ENCODE measurements around the gene AP4M1. TPM values are rescaled to one million over a fixed set of nuclear protein-coding genes. Genes with fewer than 3 reads are reported as not detected.

Gene AP4M1
- total and polyA plus RNA-seq, 9 of the 15 experiments (the other 6 are each of a cell fraction or from before 2014, with no cell fraction given): 1.3 to 30.9 (median 14.1) TPM

DNA sequence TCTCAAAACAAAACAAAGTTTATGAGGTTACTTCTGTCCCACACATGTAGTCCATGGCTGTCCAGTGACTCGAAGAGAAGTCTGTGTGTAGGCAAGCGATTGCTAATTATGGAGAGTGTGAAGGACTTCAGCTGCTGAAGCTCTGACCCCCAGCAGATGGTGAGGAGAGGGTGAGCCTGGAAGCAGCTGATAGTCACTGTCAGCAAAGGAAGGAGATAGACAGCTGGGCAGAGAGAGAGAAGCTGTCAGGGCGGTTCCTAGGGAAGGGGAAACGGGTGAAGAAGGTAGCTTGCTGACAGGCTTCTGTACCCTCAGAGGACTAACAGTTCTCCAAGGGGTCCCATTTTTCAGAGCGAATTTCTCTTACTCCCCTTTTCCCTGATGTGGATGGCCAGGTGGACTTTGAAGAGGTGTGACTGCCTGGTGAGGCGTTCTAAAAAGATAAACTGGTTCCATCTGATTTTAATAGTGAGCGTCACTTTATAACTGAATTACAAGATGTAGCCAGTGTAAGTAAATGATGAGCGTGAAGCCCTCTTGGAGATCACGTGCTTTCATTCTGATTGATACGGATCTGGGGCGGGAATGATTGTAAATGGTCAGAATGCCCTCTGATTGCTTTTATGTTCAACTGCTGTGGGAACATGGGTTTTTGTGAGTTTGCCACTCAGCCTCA is 39.8 kb upstream of the AP4M1 start (continued):
- TF ChIP-seq CBFA2T2 (conservative IDR thresholded peaks at IDR 0.05) (peak; percentile 96), ZNF696 (CRISPR knock-in tag; conservative IDR thresholded peaks at IDR 0.05) (no peak), EP300 (IDR thresholded peaks at IDR 0.05; ENCODE audit: low read length) (peak; percentile 62; the same call in 1 of the 2 replicates), NCOA1 (IDR thresholded peaks at IDR 0.05; ENCODE audit: low read depth) (no peak; the same call in 1 of the 2 replicates), NR2C1 (IDR thresholded peaks at IDR 0.05) (peak; percentile 59; the same call in 1 of the 2 replicates), NR2C1 (tag; IDR thresholded peaks at IDR 0.05) (peak; percentile 33; the same call in 1 of the 2 replicates), NR2F6 (CRISPR knock-in tag; IDR thresholded peaks at IDR 0.05) (no peak), SLC30A9 (CRISPR knock-in tag; IDR thresholded peaks at IDR 0.05) (no peak), SMAD3 (CRISPR knock-in tag; conservative IDR thresholded peaks at IDR 0.05) (no peak), TCF7 (IDR thresholded peaks at IDR 0.05; ENCODE audit: borderline replicate concordance) (no peak), PHF21A (IDR thresholded peaks at IDR 0.05; ENCODE audit: borderline replicate concordance, low read depth) (no peak), POLR2AphosphoS5 (IDR thresholded peaks at IDR 0.05; ENCODE audit: control insufficient read depth, insufficient read depth, low read depth, low read length) (peak; percentile 92), ZFP36 (IDR thresholded peaks at IDR 0.05; ENCODE audit: low read depth, low read length, partially characterized antibody) (peak; percentile 23), TRIM28 (IDR thresholded peaks at IDR 0.05) (peak; percentile 31; the same call in 1 of the 2 replicates), TAF7 (tag; IDR thresholded peaks at IDR 0.05) (no peak), MEF2A (IDR thresholded peaks at IDR 0.05; ENCODE audit: control insufficient read depth, low read depth, low read length) (no peak), CREB1 (IDR thresholded peaks at IDR 0.05) (peak; percentile 49; the same call in 1 of the 2 replicates), CREB1 (CRISPR knock-in tag; IDR thresholded peaks at IDR 0.05) (no peak)
- TF ChIP-seq, protein P1, sequence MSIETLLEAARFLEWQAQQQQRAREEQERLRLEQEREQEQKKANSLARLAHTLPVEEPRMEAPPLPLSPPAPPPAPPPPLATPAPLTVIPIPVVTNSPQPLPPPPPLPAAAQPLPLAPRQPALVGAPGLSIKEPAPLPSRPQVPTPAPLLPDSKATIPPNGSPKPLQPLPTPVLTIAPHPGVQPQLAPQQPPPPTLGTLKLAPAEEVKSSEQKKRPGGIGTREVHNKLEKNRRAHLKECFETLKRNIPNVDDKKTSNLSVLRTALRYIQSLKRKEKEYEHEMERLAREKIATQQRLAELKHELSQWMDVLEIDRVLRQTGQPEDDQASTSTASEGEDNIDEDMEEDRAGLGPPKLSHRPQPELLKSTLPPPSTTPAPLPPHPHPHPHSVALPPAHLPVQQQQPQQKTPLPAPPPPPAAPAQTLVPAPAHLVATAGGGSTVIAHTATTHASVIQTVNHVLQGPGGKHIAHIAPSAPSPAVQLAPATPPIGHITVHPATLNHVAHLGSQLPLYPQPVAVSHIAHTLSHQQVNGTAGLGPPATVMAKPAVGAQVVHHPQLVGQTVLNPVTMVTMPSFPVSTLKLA (conservative IDR thresholded peaks at IDR 0.05): 0 out of 4 replicates have a peak, but pooled peaks of 1 of the 2 experiments have one; percentile 33
- TF ChIP-seq, protein P2, sequence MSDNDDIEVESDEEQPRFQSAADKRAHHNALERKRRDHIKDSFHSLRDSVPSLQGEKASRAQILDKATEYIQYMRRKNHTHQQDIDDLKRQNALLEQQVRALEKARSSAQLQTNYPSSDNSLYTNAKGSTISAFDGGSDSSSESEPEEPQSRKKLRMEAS (CRISPR knock-in tag; IDR thresholded peaks at IDR 0.05): peak; percentile 53
- TF ChIP-seq, protein P3, sequence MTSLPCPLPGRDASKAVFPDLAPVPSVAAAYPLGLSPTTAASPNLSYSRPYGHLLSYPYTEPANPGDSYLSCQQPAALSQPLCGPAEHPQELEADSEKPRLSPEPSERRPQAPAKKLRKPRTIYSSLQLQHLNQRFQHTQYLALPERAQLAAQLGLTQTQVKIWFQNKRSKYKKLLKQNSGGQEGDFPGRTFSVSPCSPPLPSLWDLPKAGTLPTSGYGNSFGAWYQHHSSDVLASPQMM (CRISPR knock-in tag; IDR thresholded peaks at IDR 0.05): no peak
- TF ChIP-seq, protein P4, sequence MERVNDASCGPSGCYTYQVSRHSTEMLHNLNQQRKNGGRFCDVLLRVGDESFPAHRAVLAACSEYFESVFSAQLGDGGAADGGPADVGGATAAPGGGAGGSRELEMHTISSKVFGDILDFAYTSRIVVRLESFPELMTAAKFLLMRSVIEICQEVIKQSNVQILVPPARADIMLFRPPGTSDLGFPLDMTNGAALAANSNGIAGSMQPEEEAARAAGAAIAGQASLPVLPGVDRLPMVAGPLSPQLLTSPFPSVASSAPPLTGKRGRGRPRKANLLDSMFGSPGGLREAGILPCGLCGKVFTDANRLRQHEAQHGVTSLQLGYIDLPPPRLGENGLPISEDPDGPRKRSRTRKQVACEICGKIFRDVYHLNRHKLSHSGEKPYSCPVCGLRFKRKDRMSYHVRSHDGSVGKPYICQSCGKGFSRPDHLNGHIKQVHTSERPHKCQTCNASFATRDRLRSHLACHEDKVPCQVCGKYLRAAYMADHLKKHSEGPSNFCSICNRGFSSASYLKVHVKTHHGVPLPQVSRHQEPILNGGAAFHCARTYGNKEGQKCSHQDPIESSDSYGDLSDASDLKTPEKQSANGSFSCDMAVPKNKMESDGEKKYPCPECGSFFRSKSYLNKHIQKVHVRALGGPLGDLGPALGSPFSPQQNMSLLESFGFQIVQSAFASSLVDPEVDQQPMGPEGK (CRISPR knock-in tag; IDR thresholded peaks at IDR 0.05; ENCODE audit: borderline replicate concordance): no peak
- TF ChIP-seq, protein P5, sequence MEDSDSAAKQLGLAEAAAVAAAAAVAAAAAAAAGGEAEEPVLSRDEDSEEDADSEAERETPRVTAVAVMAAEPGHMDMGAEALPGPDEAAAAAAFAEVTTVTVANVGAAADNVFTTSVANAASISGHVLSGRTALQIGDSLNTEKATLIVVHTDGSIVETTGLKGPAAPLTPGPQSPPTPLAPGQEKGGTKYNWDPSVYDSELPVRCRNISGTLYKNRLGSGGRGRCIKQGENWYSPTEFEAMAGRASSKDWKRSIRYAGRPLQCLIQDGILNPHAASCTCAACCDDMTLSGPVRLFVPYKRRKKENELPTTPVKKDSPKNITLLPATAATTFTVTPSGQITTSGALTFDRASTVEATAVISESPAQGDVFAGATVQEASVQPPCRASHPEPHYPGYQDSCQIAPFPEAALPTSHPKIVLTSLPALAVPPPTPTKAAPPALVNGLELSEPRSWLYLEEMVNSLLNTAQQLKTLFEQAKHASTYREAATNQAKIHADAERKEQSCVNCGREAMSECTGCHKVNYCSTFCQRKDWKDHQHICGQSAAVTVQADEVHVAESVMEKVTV (CRISPR knock-in tag; IDR thresholded peaks at IDR 0.05): no peak

Data from K562 (cell line).